Central memory CD8-positive, alpha-beta T cell (primary cell): ENCODE measurements around the gene MAP4.

Experiments
- ATAC-seq: fragments of 150-1000 bp; cut with Tn5 transposase; replicated peaks from 2 replicates; pipeline ENCODE4 v1.10.0; 2022; ENCODE audit warnings: mild to moderate bottlenecking, moderate FRiP score, moderate number of reproducible peaks; ENCODE audit not compliant: poor library complexity, severe bottlenecking; ENCODE audit errors: extremely low read depth
- DNase-seq, 2 donors: peaks; one replicate each; pipeline ENCODE4 v3.0.0; 2021; ENCODE audit warnings: low spot score in 2 of 2
- H3K27ac Mint-ChIP-seq: one replicate; pipeline ENCODE4 v1.8.0; 2022; ENCODE audit warnings: low read depth, mild to moderate bottlenecking, moderate library complexity, mixed read lengths
- H3K27me3 Mint-ChIP-seq: one replicate; pipeline ENCODE4 v1.8.0; 2022; ENCODE audit warnings: mixed read lengths
- H3K36me3 Mint-ChIP-seq: one replicate; pipeline ENCODE4 v1.8.0; 2022; ENCODE audit warnings: mild to moderate bottlenecking, moderate library complexity, mixed read lengths; ENCODE audit not compliant: insufficient read depth
- H3K4me1 Mint-ChIP-seq: one replicate; pipeline ENCODE4 v1.8.0; 2022; ENCODE audit warnings: mixed read lengths
- H3K4me3 Mint-ChIP-seq: one replicate; pipeline ENCODE4 v1.8.0; 2022; ENCODE audit warnings: mild to moderate bottlenecking, moderate library complexity, mixed read lengths
- H3K9me3 Mint-ChIP-seq: one replicate; pipeline ENCODE4 v1.8.0; 2022; ENCODE audit warnings: mixed read lengths

The MAP4 gene

GRCh38 chr3:47978386-47978785 lies 37.8 kb downstream of the MAP4 start:
- Mint-ChIP-seq H3K9me3 (no peaks in the 10 kb centered on the region), H3K4me1 (no peaks in the 10 kb centered on the region), H3K27ac (no peak overlapping the region), H3K36me3 (peaks cover 4% of the 10 kb centered on the region), H3K4me3 (no peak overlapping the region), H3K27me3 (no peaks in the 10 kb centered on the region)
- DNase-seq: no peak
- ATAC-seq: no peak

GRCh38 chr3:47976135-47976732 lies 40.0 kb downstream of the MAP4 start:
- H3K27me3 Mint-ChIP-seq: no peaks in the 10 kb centered on the region
- H3K36me3 Mint-ChIP-seq: peaks cover 4% of the 10 kb centered on the region
- H3K27ac Mint-ChIP-seq: no peak overlapping the region
- H3K4me3 Mint-ChIP-seq: no peak overlapping the region
- H3K4me1 Mint-ChIP-seq: no peaks in the 10 kb centered on the region
- DNase-seq (no peak), ATAC-seq (no peak)
- H3K9me3 Mint-ChIP-seq: no peaks in the 10 kb centered on the region

- Mint-ChIP-seq H3K9me3 (no peaks in the 10 kb centered on the region), H3K27ac (no peak overlapping the region), H3K27me3 (no peaks in the 10 kb centered on the region), H3K4me1 (no peaks in the 10 kb centered on the region), H3K36me3 (peaks cover 4% of the 10 kb centered on the region), H3K4me3 (no peak overlapping the region)
- DNase-seq (no peak), ATAC-seq (no peak)
These were observed 41.2 kb downstream of the MAP4 start for GRCh38 chr3:47974974-47975470.

GRCh38 chr3:47971081-47971480 lies 45.1 kb downstream of the MAP4 start:
- H3K9me3 Mint-ChIP-seq: no peaks in the 10 kb centered on the region
- DNase-seq (no peak), ATAC-seq (no peak)
- peaks cover 6% of the 10 kb centered on the region for H3K4me1 Mint-ChIP-seq
- H3K4me3 Mint-ChIP-seq: no peak overlapping the region
- no peak overlapping the region for H3K27ac Mint-ChIP-seq
- H3K36me3 Mint-ChIP-seq: peaks cover 4% of the 10 kb centered on the region
- H3K27me3 Mint-ChIP-seq: no peaks in the 10 kb centered on the region

GRCh38 chr3:47964740-47965139 lies 51.5 kb downstream of the MAP4 start:
- peaks cover 24% of the 10 kb centered on the region for H3K4me1 Mint-ChIP-seq
- no peak overlapping the region for H3K4me3 Mint-ChIP-seq
- H3K36me3 Mint-ChIP-seq: peaks cover 2% of the 10 kb centered on the region
- no peak overlapping the region for H3K27ac Mint-ChIP-seq
- DNase-seq: no peak
- no peak for ATAC-seq
- H3K27me3 Mint-ChIP-seq: no peaks in the 10 kb centered on the region
- no peaks in the 10 kb centered on the region for H3K9me3 Mint-ChIP-seq

GRCh38 chr3:47961815-47962606 lies 54.2 kb downstream of the MAP4 start:
- no peak overlapping the region for H3K4me3 Mint-ChIP-seq

GRCh38 chr3:47961036-47961435 lies 55.2 kb downstream of the MAP4 start:
- peaks cover 4% of the 10 kb centered on the region for H3K36me3 Mint-ChIP-seq
- peak overlapping the region; percentile 48 for H3K27ac Mint-ChIP-seq
- DNase-seq: no peak
- H3K27me3 Mint-ChIP-seq: no peaks in the 10 kb centered on the region
- H3K4me1 Mint-ChIP-seq: peaks cover 18% of the 10 kb centered on the region
- H3K4me3 Mint-ChIP-seq: no peak overlapping the region
- no peak for ATAC-seq
- no peaks in the 10 kb centered on the region for H3K9me3 Mint-ChIP-seq

More at GRCh38 chr3:47961815-47962606, 54.2 kb downstream of the MAP4 start:
- Mint-ChIP-seq H3K27ac (no peak overlapping the region), H3K36me3 (peaks cover 4% of the 10 kb centered on the region), H3K27me3 (no peaks in the 10 kb centered on the region), H3K9me3 (no peaks in the 10 kb centered on the region), H3K4me1 (peaks cover 18% of the 10 kb centered on the region)
- peak; percentile 71 for ATAC-seq
- DNase-seq: peak in 1 of 2 donors; percentile 11

GRCh38 chr3:47956521-47956920 lies 59.7 kb downstream of the MAP4 start:
- Mint-ChIP-seq H3K36me3 (peaks cover 4% of the 10 kb centered on the region), H3K27me3 (no peaks in the 10 kb centered on the region), H3K4me1 (peaks cover 6% of the 10 kb centered on the region), H3K27ac (no peak overlapping the region), H3K9me3 (no peaks in the 10 kb centered on the region), H3K4me3 (no peak overlapping the region)
- no peak for ATAC-seq
- DNase-seq: no peak

- no peaks in the 10 kb centered on the region for H3K27me3 Mint-ChIP-seq
- no peaks in the 10 kb centered on the region for H3K4me1 Mint-ChIP-seq
- ATAC-seq (no peak), DNase-seq (no peak)
- no peak overlapping the region for H3K27ac Mint-ChIP-seq
- no peaks in the 10 kb centered on the region for H3K9me3 Mint-ChIP-seq
- no peak overlapping the region for H3K4me3 Mint-ChIP-seq
- H3K36me3 Mint-ChIP-seq: peaks cover 4% of the 10 kb centered on the region
These were observed 61.6 kb downstream of the MAP4 start for GRCh38 chr3:47954567-47954966.

- no peaks in the 10 kb centered on the region for H3K4me1 Mint-ChIP-seq
- no peak overlapping the region for H3K4me3 Mint-ChIP-seq
- ATAC-seq (no peak), DNase-seq (no peak)
- H3K27me3 Mint-ChIP-seq: no peaks in the 10 kb centered on the region
- H3K9me3 Mint-ChIP-seq: no peaks in the 10 kb centered on the region
- H3K27ac Mint-ChIP-seq: no peak overlapping the region
- peaks cover 1% of the 10 kb centered on the region for H3K36me3 Mint-ChIP-seq
These were observed 65.6 kb downstream of the MAP4 start for GRCh38 chr3:47950453-47951169.

- Mint-ChIP-seq H3K9me3 (no peaks in the 10 kb centered on the region), H3K27me3 (no peaks in the 10 kb centered on the region), H3K36me3 (no peaks in the 10 kb centered on the region), H3K27ac (no peak overlapping the region), H3K4me3 (no peak overlapping the region), H3K4me1 (no peaks in the 10 kb centered on the region)
- ATAC-seq: no peak
- no peak for DNase-seq
These were observed 66.2 kb downstream of the MAP4 start for GRCh38 chr3:47949979-47950378.

GRCh38 chr3:47940232-47940631 lies 76.0 kb downstream of the MAP4 start:
- no peaks in the 10 kb centered on the region for H3K4me1 Mint-ChIP-seq
- no peak overlapping the region for H3K27ac Mint-ChIP-seq
- no peak overlapping the region for H3K4me3 Mint-ChIP-seq
- ATAC-seq: no peak
- no peak for DNase-seq
- H3K9me3 Mint-ChIP-seq: no peaks in the 10 kb centered on the region
- peaks cover 3% of the 10 kb centered on the region for H3K36me3 Mint-ChIP-seq
- H3K27me3 Mint-ChIP-seq: no peaks in the 10 kb centered on the region
